Ectodermal cell (in vitro differentiated cells): ENCODE results near the gene MKI67.

Experiments used
- H3K27ac ChIP-seq: 2 replicates; pipeline ENCODE4 v1.7.0; 2013; ENCODE audit warnings: mild to moderate bottlenecking, low read depth, low read length; ENCODE audit not compliant: insufficient read depth, poor library complexity, severe bottlenecking
- H3K27me3 ChIP-seq: 2 replicates; pipeline ENCODE4 v1.7.0; 2013; ENCODE audit warnings: mild to moderate bottlenecking, low read length; ENCODE audit not compliant: insufficient read depth, control insufficient read depth, poor library complexity, severe bottlenecking
- H3K36me3 ChIP-seq: one replicate; pipeline ENCODE4 v1.7.0; 2013; ENCODE audit warnings: low read length; ENCODE audit not compliant: control insufficient read depth, insufficient read depth
- H3K4me1 ChIP-seq: one replicate; pipeline ENCODE4 v1.7.0; 2013; ENCODE audit warnings: low read length; ENCODE audit not compliant: control insufficient read depth, insufficient read depth
- H3K4me3 ChIP-seq: 2 replicates; pipeline ENCODE4 v1.7.0; 2013; ENCODE audit warnings: low read depth, low read length, control low read depth; ENCODE audit not compliant: insufficient read depth
- H3K9me3 ChIP-seq: 2 replicates; pipeline ENCODE4 v1.7.0; 2013; ENCODE audit warnings: mild to moderate bottlenecking, low read length, moderate library complexity; ENCODE audit not compliant: control insufficient read depth
- WGBS, 2 experiments: methylation state at CpG; one replicate each; pipeline ENCODE4 v1.1.7; 2013; ENCODE audit warnings: missing lambda C conversion rate in 2 of 2; 5-methylcytosine and 5-hydroxymethylcytosine counted together

MKI67 gene

DNA sequence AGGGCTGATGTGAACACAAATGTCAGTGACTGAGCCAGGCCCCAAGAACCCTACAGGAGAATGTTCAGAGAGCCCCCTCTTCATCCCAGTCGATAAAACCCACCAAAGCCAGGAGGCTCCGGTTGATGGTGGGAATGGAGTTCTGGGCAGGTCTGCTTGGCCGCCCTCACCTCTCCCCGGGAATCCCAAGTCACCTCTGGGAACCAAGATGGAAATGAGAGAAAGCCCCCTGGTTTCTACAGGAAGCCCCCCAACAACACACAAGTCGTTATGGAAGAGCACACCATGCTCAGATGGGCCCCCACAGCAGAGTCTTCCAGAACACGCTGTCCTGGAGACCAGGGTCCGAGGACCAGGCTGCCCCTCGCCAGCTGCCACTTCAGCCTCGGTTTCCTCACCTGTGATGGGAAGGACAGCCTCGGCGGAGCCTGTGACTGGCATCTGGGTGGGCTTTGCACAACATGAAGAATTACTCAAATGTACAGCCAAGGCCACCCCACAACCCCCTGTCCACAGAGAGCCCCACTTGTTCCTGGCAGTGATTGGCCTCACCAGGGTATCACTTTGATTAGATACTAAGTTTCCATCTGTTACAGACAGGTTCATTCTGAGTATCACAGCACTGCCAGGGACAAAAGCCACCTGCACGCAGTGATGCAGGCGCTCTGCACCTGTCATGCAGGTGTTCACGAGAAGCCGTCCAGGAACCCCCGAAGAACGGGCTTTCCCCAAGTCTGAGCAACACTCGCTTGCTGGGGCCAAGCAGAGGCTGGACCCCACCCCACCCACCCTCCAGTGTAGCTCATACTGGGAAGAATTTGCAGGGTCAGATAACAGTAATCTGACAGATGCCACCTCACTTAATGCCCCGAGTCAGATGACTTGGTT, 57.6 kb downstream of the MKI67 start:
- no peak overlapping the region for H3K4me3 ChIP-seq
- H3K9me3 ChIP-seq = no peaks in the 10 kb centered on the region
- 94 to 95% methylated on average over 19 of the region's 19 CpGs for whole genome bisulfite sequencing, 2 experiments
- no peak overlapping the region for H3K27ac ChIP-seq
- peaks cover 4% of the 10 kb centered on the region for H3K27me3 ChIP-seq
- no peaks in the 10 kb centered on the region for H3K4me1 ChIP-seq
- no peaks in the 10 kb centered on the region for H3K36me3 ChIP-seq

DNA sequence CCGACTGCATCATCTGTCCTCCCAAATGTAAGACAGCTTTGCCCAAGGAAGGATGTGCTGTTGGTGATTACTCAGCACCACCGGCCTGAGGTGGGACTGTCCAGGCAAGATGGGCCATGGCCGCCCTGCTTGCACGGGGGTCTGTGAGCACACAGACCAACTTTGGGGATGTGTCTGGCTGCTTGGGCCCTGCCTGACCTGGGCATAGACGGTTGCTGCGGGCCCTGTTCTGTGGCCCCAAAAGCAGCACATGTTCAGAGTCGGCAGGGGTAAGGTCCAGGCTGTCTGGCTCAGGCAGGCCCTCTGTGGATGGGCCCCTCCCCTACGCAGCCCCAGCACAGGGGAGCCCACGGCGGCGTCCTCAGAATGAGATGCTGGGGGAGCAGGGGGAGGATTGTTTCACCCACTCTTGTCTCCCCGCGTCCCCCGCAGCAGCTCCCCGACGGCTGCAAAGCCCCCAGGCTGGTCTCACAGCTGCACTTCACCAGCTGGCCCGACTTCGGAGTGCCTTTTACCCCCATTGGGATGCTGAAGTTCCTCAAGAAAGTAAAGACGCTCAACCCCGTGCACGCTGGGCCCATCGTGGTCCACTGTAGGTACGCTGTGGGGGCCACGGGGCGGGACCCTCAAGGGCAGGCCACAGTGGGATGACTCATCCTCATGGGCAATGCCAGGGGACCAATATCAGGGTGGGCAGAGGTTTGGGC, 58.4 kb downstream of the MKI67 start:
- peaks cover 4% of the 10 kb centered on the region for H3K27me3 ChIP-seq
- 94 to 96% methylated on average over 25 of the region's 25 CpGs for WGBS, 2 experiments
- H3K4me3 ChIP-seq = no peak overlapping the region
- H3K9me3 ChIP-seq = no peaks in the 10 kb centered on the region
- H3K36me3 ChIP-seq = no peaks in the 10 kb centered on the region
- no peak overlapping the region for H3K27ac ChIP-seq
- H3K4me1 ChIP-seq = peaks cover under 1% of the 10 kb centered on the region

GRCh38 chr10:128066870-128067382, 59.3 kb downstream of the MKI67 start:
- Histone ChIP-seq H3K4me1 (peaks cover 4% of the 10 kb centered on the region), H3K27ac (no peak overlapping the region), H3K27me3 (peaks cover 4% of the 10 kb centered on the region), H3K36me3 (no peaks in the 10 kb centered on the region), H3K9me3 (no peaks in the 10 kb centered on the region), H3K4me3 (no peak overlapping the region)
- 84 to 85% methylated on average over 13 of the region's 13 CpGs for whole genome bisulfite sequencing, 2 experiments

GRCh38 chr10:128065881-128066534, 60.2 kb downstream of the MKI67 start:
- Histone ChIP-seq H3K4me3 (no peak overlapping the region), H3K36me3 (no peaks in the 10 kb centered on the region), H3K27ac (no peak overlapping the region), H3K4me1 (peaks cover 4% of the 10 kb centered on the region), H3K9me3 (no peaks in the 10 kb centered on the region), H3K27me3 (peaks cover 4% of the 10 kb centered on the region)
- WGBS, 2 experiments = 95 to 96% methylated on average over 13 of the region's 13 CpGs

DNA sequence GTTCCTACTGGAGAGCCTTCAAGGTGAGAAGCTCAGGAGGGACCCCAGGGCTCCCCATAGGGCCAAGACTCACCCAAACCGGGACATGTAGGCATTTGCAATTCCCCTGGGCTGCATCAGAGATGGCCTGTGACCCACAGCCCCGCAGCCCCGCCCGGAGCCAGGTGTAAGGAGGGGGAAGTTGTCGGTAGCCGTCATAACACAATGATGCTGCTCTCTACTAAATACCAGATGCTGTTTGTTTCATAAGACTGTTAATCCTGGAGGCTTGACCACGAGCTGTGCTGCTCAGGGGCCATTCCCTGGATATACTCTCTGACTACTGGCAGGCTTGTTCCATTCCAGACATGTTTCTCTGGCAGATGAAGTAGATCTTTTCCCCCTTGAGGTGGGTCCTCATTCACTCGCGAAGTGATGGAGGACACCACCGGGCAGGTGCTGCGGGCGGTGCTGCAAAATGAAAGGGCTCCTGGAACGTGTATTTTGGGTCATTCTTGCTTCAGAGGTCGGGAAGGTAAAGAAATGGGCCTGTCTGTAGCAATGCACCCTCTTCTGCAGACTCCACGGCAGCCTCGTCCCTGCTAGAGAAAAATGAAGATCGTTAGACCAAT, 61.1 kb downstream of the MKI67 start:
- H3K9me3 ChIP-seq = no peaks in the 10 kb centered on the region
- 90 to 94% methylated on average over 17 of the region's 17 CpGs for WGBS, 2 experiments

DNA sequence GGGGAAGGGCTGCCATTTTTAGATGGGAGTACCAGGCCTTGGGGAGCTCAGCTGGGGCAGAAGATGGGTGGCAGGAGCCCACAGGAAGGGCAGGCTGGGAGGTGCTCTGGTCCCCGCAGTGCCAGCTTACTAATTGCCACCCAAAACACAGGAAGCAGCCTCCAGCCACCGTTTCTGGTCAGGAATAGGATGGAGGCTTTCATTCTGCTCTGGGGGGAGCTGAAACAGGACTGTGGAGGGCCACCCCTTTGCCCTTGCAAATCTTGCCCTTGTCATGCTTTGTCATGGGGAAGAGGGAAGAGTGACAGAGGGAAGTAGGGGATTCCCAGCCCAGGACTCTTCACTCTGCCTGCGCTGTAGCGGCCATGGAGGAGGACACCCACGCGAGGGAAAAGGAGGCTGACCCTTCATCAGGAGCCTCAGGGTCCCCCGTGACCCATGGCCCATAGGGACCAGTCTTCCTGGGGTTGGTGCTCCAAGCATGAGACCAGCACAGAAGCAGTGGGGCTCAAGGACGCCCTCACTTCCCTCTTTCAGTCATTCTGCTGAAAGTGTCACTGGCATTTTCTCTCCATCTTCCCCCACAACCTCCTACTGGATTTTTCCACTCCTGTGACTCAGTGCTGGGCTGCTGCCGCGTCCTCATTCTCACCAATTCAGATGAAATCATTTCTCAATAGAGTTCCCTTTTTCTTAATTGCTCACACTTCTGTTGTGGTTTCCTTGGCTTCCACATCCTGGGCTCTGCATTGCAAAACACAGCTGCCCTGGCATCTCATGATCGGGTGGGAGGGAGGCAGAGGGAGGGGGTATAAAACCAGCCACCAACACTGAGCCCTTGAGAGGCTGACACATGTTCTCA, 61.9 kb downstream of the MKI67 start:
- Histone ChIP-seq H3K36me3 (no peaks in the 10 kb centered on the region), H3K9me3 (no peaks in the 10 kb centered on the region), H3K27me3 (no peaks in the 10 kb centered on the region), H3K27ac (no peak overlapping the region), H3K4me1 (peaks cover 4% of the 10 kb centered on the region), H3K4me3 (no peak overlapping the region)
- 85 to 91% methylated on average over 11 of the region's 11 CpGs for WGBS, 2 experiments

More for the DNA sequence above, 61.1 kb downstream of the MKI67 start:
- Histone ChIP-seq H3K36me3 (no peaks in the 10 kb centered on the region), H3K4me1 (peaks cover 4% of the 10 kb centered on the region), H3K27me3 (peaks cover 4% of the 10 kb centered on the region), H3K4me3 (no peak overlapping the region), H3K27ac (no peak overlapping the region)

DNA sequence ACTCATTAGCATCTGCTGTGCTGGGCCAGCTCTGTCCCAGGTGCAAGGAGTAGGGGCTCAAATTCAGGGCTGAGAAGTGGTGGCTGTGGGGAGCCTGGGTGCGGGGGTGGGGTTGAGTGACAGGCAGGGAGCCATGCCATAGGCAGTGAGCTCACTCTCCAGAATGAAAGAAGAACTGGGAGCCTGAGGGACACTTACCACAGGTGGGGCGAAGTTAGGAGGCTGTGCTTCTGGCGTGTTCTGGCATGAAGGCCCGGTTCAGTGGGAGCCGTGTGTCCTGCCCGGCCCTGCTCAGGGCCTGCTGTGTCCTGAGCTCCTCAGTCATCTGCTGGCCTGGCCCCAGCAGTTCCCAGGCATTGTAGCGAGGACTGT, 62.5 kb downstream of the MKI67 start:
- Histone ChIP-seq H3K36me3 (no peaks in the 10 kb centered on the region), H3K27me3 (no peaks in the 10 kb centered on the region), H3K4me3 (no peak overlapping the region), H3K4me1 (peaks cover 4% of the 10 kb centered on the region), H3K9me3 (no peaks in the 10 kb centered on the region), H3K27ac (no peak overlapping the region)
- WGBS, 2 experiments = 88 to 91% methylated on average over 7 of the region's 7 CpGs

DNA sequence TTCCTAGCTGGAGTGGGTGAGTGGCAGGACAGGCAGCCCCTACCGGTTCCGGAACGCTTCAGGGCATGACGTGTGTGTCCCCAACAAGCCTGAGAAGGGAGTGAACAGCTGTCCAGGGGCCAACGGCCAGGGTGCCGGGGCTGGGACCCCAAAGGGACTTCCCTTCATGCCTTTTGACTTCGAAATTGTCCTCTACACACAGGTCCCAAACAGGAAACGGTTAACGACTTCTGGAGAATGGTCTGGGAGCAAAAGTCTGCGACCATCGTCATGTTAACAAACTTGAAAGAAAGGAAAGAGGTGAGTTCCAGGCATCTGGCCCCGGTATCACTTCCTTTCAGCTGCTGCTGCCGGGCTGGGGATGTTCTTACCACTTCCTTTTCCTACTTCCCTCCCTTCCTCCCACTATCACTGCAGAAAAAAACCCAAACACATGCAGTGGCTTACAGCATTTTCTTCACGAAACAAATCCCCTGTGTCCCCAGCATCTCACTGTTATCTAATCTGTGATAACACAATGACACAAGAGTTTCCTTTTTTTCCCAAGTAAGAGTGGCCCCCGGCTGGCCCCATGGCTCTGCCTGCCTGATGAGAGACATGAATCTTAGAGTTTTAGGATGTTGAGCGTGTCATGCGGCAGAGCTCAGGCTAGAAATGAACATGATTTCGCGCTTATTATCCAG, 63.2 kb downstream of the MKI67 start:
- H3K36me3 ChIP-seq = no peaks in the 10 kb centered on the region
- no peak overlapping the region for H3K4me3 ChIP-seq
- H3K27ac ChIP-seq = no peak overlapping the region
- no peaks in the 10 kb centered on the region for H3K9me3 ChIP-seq
- no peaks in the 10 kb centered on the region for H3K27me3 ChIP-seq
- H3K4me1 ChIP-seq = peaks cover 4% of the 10 kb centered on the region
- WGBS, 2 experiments = 85 to 86% methylated on average over 19 of the region's 19 CpGs

- no peaks in the 10 kb centered on the region for H3K27me3 ChIP-seq
- H3K4me1 ChIP-seq = peaks cover 4% of the 10 kb centered on the region
- no peak overlapping the region for H3K27ac ChIP-seq
- no peak overlapping the region for H3K4me3 ChIP-seq
- 52 to 54% methylated on average over 11 of the region's 11 CpGs for WGBS, 2 experiments
- H3K36me3 ChIP-seq = no peaks in the 10 kb centered on the region
- H3K9me3 ChIP-seq = no peaks in the 10 kb centered on the region
Observed at GRCh38 chr10:128062331-128062880, 63.8 kb downstream of the MKI67 start.
